ENCODE results near the gene IFNAR1. TPM values are rescaled to one million over a fixed set of nuclear protein-coding genes. Genes with fewer than 3 reads are reported as not detected.

IFNAR1 gene
- total and polyA plus RNA-seq, 2 experiments from 2014 or later = 14.0 to 18.7 TPM

- TF ChIP-seq, protein P1, sequence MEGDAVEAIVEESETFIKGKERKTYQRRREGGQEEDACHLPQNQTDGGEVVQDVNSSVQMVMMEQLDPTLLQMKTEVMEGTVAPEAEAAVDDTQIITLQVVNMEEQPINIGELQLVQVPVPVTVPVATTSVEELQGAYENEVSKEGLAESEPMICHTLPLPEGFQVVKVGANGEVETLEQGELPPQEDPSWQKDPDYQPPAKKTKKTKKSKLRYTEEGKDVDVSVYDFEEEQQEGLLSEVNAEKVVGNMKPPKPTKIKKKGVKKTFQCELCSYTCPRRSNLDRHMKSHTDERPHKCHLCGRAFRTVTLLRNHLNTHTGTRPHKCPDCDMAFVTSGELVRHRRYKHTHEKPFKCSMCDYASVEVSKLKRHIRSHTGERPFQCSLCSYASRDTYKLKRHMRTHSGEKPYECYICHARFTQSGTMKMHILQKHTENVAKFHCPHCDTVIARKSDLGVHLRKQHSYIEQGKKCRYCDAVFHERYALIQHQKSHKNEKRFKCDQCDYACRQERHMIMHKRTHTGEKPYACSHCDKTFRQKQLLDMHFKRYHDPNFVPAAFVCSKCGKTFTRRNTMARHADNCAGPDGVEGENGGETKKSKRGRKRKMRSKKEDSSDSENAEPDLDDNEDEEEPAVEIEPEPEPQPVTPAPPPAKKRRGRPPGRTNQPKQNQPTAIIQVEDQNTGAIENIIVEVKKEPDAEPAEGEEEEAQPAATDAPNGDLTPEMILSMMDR (conservative IDR thresholded peaks at IDR 0.05; ENCODE audit: low read depth in 2 of 2) = no peak
- TF ChIP-seq, protein P2, sequence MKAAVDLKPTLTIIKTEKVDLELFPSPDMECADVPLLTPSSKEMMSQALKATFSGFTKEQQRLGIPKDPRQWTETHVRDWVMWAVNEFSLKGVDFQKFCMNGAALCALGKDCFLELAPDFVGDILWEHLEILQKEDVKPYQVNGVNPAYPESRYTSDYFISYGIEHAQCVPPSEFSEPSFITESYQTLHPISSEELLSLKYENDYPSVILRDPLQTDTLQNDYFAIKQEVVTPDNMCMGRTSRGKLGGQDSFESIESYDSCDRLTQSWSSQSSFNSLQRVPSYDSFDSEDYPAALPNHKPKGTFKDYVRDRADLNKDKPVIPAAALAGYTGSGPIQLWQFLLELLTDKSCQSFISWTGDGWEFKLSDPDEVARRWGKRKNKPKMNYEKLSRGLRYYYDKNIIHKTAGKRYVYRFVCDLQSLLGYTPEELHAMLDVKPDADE (IDR thresholded peaks at IDR 0.05) = no peak
- TF ChIP-seq REST (IDR thresholded peaks at IDR 0.05; ENCODE audit: unreplicated experiment) = no peak
- no peak for TF ChIP-seq NANOG (IDR thresholded peaks at IDR 0.05; ENCODE audit: borderline replicate concordance)
- TF ChIP-seq ZNF114 (CRISPR knock-in tag; IDR thresholded peaks at IDR 0.05) = no peak
These were observed 30.6 kb downstream of the IFNAR1 start (continued) for GRCh38 chr21:33355355-33355754.

DNA sequence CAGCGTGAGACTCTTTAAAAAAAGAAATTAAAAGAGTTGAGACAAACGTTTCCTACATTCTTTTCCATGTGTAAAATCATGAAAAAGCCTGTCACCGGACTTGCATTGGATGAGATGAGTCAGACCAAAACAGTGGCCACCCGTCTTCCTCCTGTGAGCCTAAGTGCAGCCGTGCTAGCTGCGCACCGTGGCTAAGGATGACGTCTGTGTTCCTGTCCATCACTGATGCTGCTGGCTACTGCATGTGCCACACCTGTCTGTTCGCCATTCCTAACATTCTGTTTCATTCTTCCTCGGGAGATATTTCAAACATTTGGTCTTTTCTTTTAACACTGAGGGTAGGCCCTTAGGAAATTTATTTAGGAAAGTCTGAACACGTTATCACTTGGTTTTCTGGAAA is 31.2 kb downstream of the IFNAR1 start:
- no peaks in the 10 kb centered on the region for H3K4me1 ChIP-seq (ENCODE audit: insufficient read depth)
- Mint-ChIP-seq H3K4me1 (peaks cover 2% of the 10 kb centered on the region), H3K4me3 (no peak overlapping the region), H3K27ac (no peak overlapping the region), H3K36me3 (ENCODE audit: low read depth) (peaks cover 17% of the 10 kb centered on the region), H3K27me3 (ENCODE audit: insufficient read depth, low read depth, poor library complexity) (no peaks in the 10 kb centered on the region), H3K9me3 (no peaks in the 10 kb centered on the region)
- no peaks in the 10 kb centered on the region for H3K9me2 ChIP-seq (ENCODE audit: insufficient read depth)
- ATAC-seq (no peak), DNase-seq (ENCODE audit: low spot score) (no peak)
- H3F3A ChIP-seq (replicated peaks; ENCODE audit: low read depth) = no peaks in the 10 kb centered on the region; the same call in 1 of the 2 replicates
- H3K27ac ChIP-seq (ENCODE audit: low read depth) = no peak overlapping the region
- no peaks in the 10 kb centered on the region for H3K27me3 ChIP-seq (ENCODE audit: insufficient read depth)
- no peak overlapping the region for H3K4me2 ChIP-seq
- no peak overlapping the region for H3K4me3 ChIP-seq
- H3K36me3 ChIP-seq (ENCODE audit: insufficient read depth) = no peaks in the 10 kb centered on the region; the same call in 1 of the 2 replicates
- H3K79me2 ChIP-seq (replicated peaks; ENCODE audit: insufficient read depth) = no peaks in the 10 kb centered on the region
- H4K20me1 ChIP-seq (replicated peaks; ENCODE audit: insufficient read depth) = no peaks in the 10 kb centered on the region
- no peak overlapping the region for H2AFZ ChIP-seq
- TF ChIP-seq, protein P2 (IDR thresholded peaks at IDR 0.05) = no peak
- no peak for TF ChIP-seq JUNB (IDR thresholded peaks at IDR 0.05; ENCODE audit: unreplicated experiment)
- TF ChIP-seq ZNF462 (CRISPR knock-in tag; IDR thresholded peaks at IDR 0.05) = no peak
- TF ChIP-seq CREB1 (CRISPR knock-in tag; IDR thresholded peaks at IDR 0.05; ENCODE audit: low read depth) = no peak
- no peak for TF ChIP-seq NANOG (IDR thresholded peaks at IDR 0.05; ENCODE audit: borderline replicate concordance)
- no peak for TF ChIP-seq STAT1 (IDR thresholded peaks at IDR 0.05; ENCODE audit: unreplicated experiment)
- no peak for TF ChIP-seq EZH2phosphoT487 (IDR thresholded peaks at IDR 0.05; ENCODE audit: unreplicated experiment)
- TF ChIP-seq EZH2 (IDR thresholded peaks at IDR 0.05; ENCODE audit: low read depth, unreplicated experiment) = no peak
- TF ChIP-seq ZNF114 (CRISPR knock-in tag; IDR thresholded peaks at IDR 0.05) = no peak
